Activated CD4-positive, alpha-beta T cell treated with anti-CD3 and anti-CD28 coated beads for 4 hours (primary cell): ENCODE data around the gene TSHZ2.
A peak's percentile ranks its signal among the peaks of the same experiment; 100 is the strongest.

Experiments used
- DNase-seq, 2 donors: peaks; one replicate each; pipeline ENCODE4 v3.0.0-alpha.2; 2020

The TSHZ2 gene

GRCh38 chr20:52972190-52972937 lies at the start of gene TSHZ2:
Gene TSHZ2 (plus strand): TSS chr20:52972358. CDS start chr20:52973294, 936 bp downstream.
- peak; percentile 56 to 72 for DNase-seq

GRCh38 chr20:52922436-52922835 lies 49.7 kb upstream of the TSHZ2 start:
- no peak for DNase-seq

- no peak for DNase-seq
Observed at GRCh38 chr20:52923123-52923937, 48.8 kb upstream of the TSHZ2 start.

GRCh38 chr20:52924411-52925271 lies 47.5 kb upstream of the TSHZ2 start:
- no peak for DNase-seq

GRCh38 chr20:52926505-52926904 lies 45.7 kb upstream of the TSHZ2 start:
- no peak for DNase-seq

GRCh38 chr20:52933867-52934266 lies 38.3 kb upstream of the TSHZ2 start:
- DNase-seq = no peak

- no peak for DNase-seq
Observed at GRCh38 chr20:52936351-52937340, 35.5 kb upstream of the TSHZ2 start.

GRCh38 chr20:52937591-52938100 lies 34.5 kb upstream of the TSHZ2 start:
- DNase-seq = no peak

- no peak for DNase-seq
Observed at GRCh38 chr20:52939141-52939540, 33.0 kb upstream of the TSHZ2 start.

- no peak for DNase-seq
Observed at GRCh38 chr20:52941808-52942207, 30.4 kb upstream of the TSHZ2 start.

- DNase-seq = no peak
Observed at GRCh38 chr20:52943185-52943841, 28.8 kb upstream of the TSHZ2 start.

- DNase-seq = no peak
Observed at GRCh38 chr20:52945268-52945667, 26.9 kb upstream of the TSHZ2 start.

- DNase-seq = no peak
Observed at GRCh38 chr20:52945862-52946522, 26.2 kb upstream of the TSHZ2 start.

- DNase-seq = no peak
Observed at GRCh38 chr20:52948491-52948890, 23.7 kb upstream of the TSHZ2 start.

- no peak for DNase-seq
Observed at GRCh38 chr20:52953020-52953419, 19.1 kb upstream of the TSHZ2 start.

GRCh38 chr20:52954849-52955248 lies 17.3 kb upstream of the TSHZ2 start:
- no peak for DNase-seq

GRCh38 chr20:52958211-52958610 lies 13.9 kb upstream of the TSHZ2 start:
- DNase-seq = no peak

GRCh38 chr20:52959125-52959524 lies 13.0 kb upstream of the TSHZ2 start:
- no peak for DNase-seq

- no peak for DNase-seq
Observed at GRCh38 chr20:52962183-52962582, 10.0 kb upstream of the TSHZ2 start.

GRCh38 chr20:52963131-52963530 lies 9.0 kb upstream of the TSHZ2 start:
- no peak for DNase-seq

- no peak for DNase-seq
Observed at GRCh38 chr20:52964131-52964530, 8.0 kb upstream of the TSHZ2 start.
